A549 (cell line): ENCODE data around the gene SIM2. TPM values are rescaled to one million over a fixed set of nuclear protein-coding genes. Genes with fewer than 3 reads are reported as not detected.

Experiments used
- ATAC-seq, 2 experiments: fragments of 200-7000 bp in 1 of 2; fragments of >200 bp in 1 of 2; cut with Nextera tagmentation in 1 of 2; cut with Tn5 transposase in 1 of 2; 3 replicates each; pipeline versions ENCODE4 v1.8.0 to v1.9.1; 2018 to 2020; ENCODE audit warnings: mild to moderate bottlenecking in 1 of 2, moderate library complexity in 1 of 2
- CTCF ChIA-PET: fragments of 300-600 bp; sonication (Branson Sonifier 250); formaldehyde crosslinking; extraction: SDS; loops from one replicate; lab custom pipeline; 2021; ENCODE audit warnings: antibody characterized with exemption, inconsistent platforms; lab: Yijun Ruan, JAX
- POLR2A ChIA-PET: fragments of 350-600 bp; formaldehyde crosslinking; extraction: SDS; loops from one replicate; lab custom pipeline; 2021; ENCODE audit warnings: antibody characterized with exemption, inconsistent platforms; lab: Yijun Ruan, JAX
- DNase-seq, 2 experiments: peaks; one replicate each; pipeline versions ENCODE4 v3.0.0 to v3.0.0-alpha.2; 2011 to 2016; ENCODE audit warnings: low read depth in 1 of 2, low spot score in 1 of 2
- FAIRE-seq: peaks from 2 replicates; lab custom pipeline; 2011; peaks lifted over from hg19 to GRCh38; lab: Jason Lieb, UNC
- H3K27ac ChIP-seq, 2 experiments: fragments of >200 bp; sonication (Bioruptor Twin); formaldehyde crosslinking; 3 replicates each; pipeline ENCODE4 v1.5.1; 2016 to 2017
- H3K4me1 ChIP-seq: fragments of >200 bp; sonication (Bioruptor Twin); formaldehyde crosslinking; 3 replicates; pipeline ENCODE4 v1.6.1; 2016
- H3K4me2 ChIP-seq: fragments of >200 bp; sonication (Bioruptor Twin); formaldehyde crosslinking; 3 replicates; pipeline ENCODE4 v1.6.1; 2016
- H3K4me3 ChIP-seq: fragments of >200 bp; sonication (Bioruptor Twin); formaldehyde crosslinking; 3 replicates; pipeline ENCODE4 v1.5.1; 2016
- H3K9me3 ChIP-seq: fragments of >200 bp; sonication (Bioruptor Twin); formaldehyde crosslinking; 3 replicates; pipeline ENCODE4 v1.6.1; 2016
- ATOH8 ChIP-seq: fragments of 250-450 bp; sonication (Bioruptor Pico); IDR thresholded peaks from 2 replicates; pipeline ENCODE4 v1.5.0; 2020; ENCODE audit warnings: low read depth, mild to moderate bottlenecking, moderate library complexity
- BHLHE40 ChIP-seq: IDR thresholded peaks from 2 replicates; pipeline ENCODE4 v1.6.1; 2012; ENCODE audit warnings: low read depth, low read length, inconsistent platforms
- CBX2 ChIP-seq: fragments of 200-600 bp; sonication (generic); IDR thresholded peaks from 2 replicates; pipeline ENCODE4 v1.6.1; 2016; ENCODE audit warnings: low read depth, mild to moderate bottlenecking, borderline replicate concordance
- CHD4 ChIP-seq: fragments of 200-600 bp; sonication (generic); IDR thresholded peaks from 2 replicates; pipeline ENCODE4 v1.6.1; 2016; ENCODE audit warnings: antibody characterized with exemption, mild to moderate bottlenecking, borderline replicate concordance
- CTCF ChIP-seq: fragments of >200 bp; sonication (Bioruptor Twin); formaldehyde crosslinking; IDR thresholded peaks from 3 replicates; pipeline ENCODE4 v1.5.1; 2016
- EHF ChIP-seq: fragments of 250-450 bp; sonication (Bioruptor Pico); IDR thresholded peaks from 2 replicates; pipeline ENCODE4 v1.5.0; 2020; ENCODE audit warnings: mild to moderate bottlenecking
- ELK1 ChIP-seq: fragments of 150-350 bp; IDR thresholded peaks from 2 replicates; pipeline ENCODE4 v1.6.1; 2014; ENCODE audit warnings: low read depth, mild to moderate bottlenecking, low read length
- FOSL2 ChIP-seq, 2 experiments: fragments of 450-650 bp in 1 of 2; fragments of >200 bp in 1 of 2; sonication (Bioruptor Twin) in 1 of 2; formaldehyde crosslinking; IDR thresholded peaks; 2 replicates each; pipeline versions ENCODE4 v1.5.0 to v1.6.1; 2016 to 2020; ENCODE audit warnings: mild to moderate bottlenecking in 1 of 2, moderate library complexity in 1 of 2
- HDAC2 ChIP-seq: fragments of 200-600 bp; sonication (generic); IDR thresholded peaks from 2 replicates; pipeline ENCODE4 v1.6.1; 2016
- HES2 ChIP-seq: fragments of >200 bp; sonication (Bioruptor Twin); formaldehyde crosslinking; IDR thresholded peaks from 2 replicates; pipeline ENCODE4 v1.6.1; 2016
- HEYL ChIP-seq: fragments of 250-450 bp; sonication (Bioruptor Pico); IDR thresholded peaks from 2 replicates; pipeline ENCODE4 v1.8.0; 2021; ENCODE audit warnings: mild to moderate bottlenecking, moderate library complexity
- HOXA7 ChIP-seq: fragments of 250-450 bp; sonication (Bioruptor Pico); IDR thresholded peaks from 2 replicates; pipeline ENCODE4 v1.5.0; 2020; ENCODE audit warnings: mild to moderate bottlenecking, moderate library complexity
- MAFK ChIP-seq: fragments of 450-650 bp; IDR thresholded peaks from 2 replicates; pipeline ENCODE4 v1.6.1; 2014; ENCODE audit not compliant: partially characterized antibody
- MAX ChIP-seq: IDR thresholded peaks from 2 replicates; pipeline ENCODE4 v1.6.1; 2012
- PHF8 ChIP-seq: fragments of 200-600 bp; sonication (generic); IDR thresholded peaks from 2 replicates; pipeline ENCODE4 v1.6.1; 2016; ENCODE audit warnings: low read depth, mild to moderate bottlenecking, antibody characterized with exemption, moderate library complexity, borderline replicate concordance
- RCOR1 ChIP-seq: fragments of 150-350 bp; IDR thresholded peaks from 2 replicates; pipeline ENCODE4 v1.6.1; 2014; ENCODE audit warnings: antibody characterized with exemption, low read length, low read depth
- RFX5 ChIP-seq: fragments of 450-650 bp; IDR thresholded peaks from 2 replicates; pipeline ENCODE4 v1.7.1; 2014; ENCODE audit warnings: antibody characterized with exemption, mild to moderate bottlenecking, moderate library complexity
- RNF2 ChIP-seq: fragments of 200-600 bp; sonication (generic); IDR thresholded peaks from 2 replicates; pipeline ENCODE4 v1.6.1; 2016; ENCODE audit warnings: low read depth, mild to moderate bottlenecking, antibody characterized with exemption, moderate library complexity, borderline replicate concordance
- SMC3 ChIP-seq: fragments of >200 bp; sonication (Bioruptor Twin); formaldehyde crosslinking; IDR thresholded peaks from 3 replicates; pipeline ENCODE4 v1.6.1; 2018; ENCODE audit warnings: inconsistent platforms
- SREBF2 ChIP-seq: fragments of 450-650 bp; IDR thresholded peaks from 2 replicates; pipeline ENCODE4 v1.6.1; 2014; ENCODE audit warnings: mild to moderate bottlenecking, moderate library complexity
- TFCP2L1 ChIP-seq: fragments of 250-450 bp; sonication (Bioruptor Pico); IDR thresholded peaks from 2 replicates; pipeline ENCODE4 v1.5.0; 2021; ENCODE audit warnings: mild to moderate bottlenecking
- USF2 ChIP-seq: fragments of 450-650 bp; IDR thresholded peaks from 2 replicates; pipeline ENCODE4 v1.6.1; 2014; ENCODE audit warnings: antibody characterized with exemption
- ZSCAN20 ChIP-seq: fragments of 250-450 bp; sonication (Bioruptor Pico); IDR thresholded peaks from 2 replicates; pipeline ENCODE4 v1.8.0; 2022; ENCODE audit warnings: mild to moderate bottlenecking, moderate library complexity
- WGBS: methylation state at CpG from one replicate; pipeline ENCODE4 v1.1.6; 2017; ENCODE audit errors: missing lambda C conversion rate; 5-methylcytosine and 5-hydroxymethylcytosine counted together
- polyA plus RNA-seq, 4 experiments: library from polyadenylated mRNA; depleted of rRNA in 3 of 4; stranded (reverse); fragments of >200 nt; fragmentation: RNase III in 1 of 4; extraction: RNeasy Plus Mini Kit Qiagen cat#74134 plus additional on column Dnase treatment in 1 of 4; gene quantifications; 2 replicates in 3 of 4; 3 replicates in 1 of 4; pipeline ENCODE4 v1.2.3, GENCODE V29; 2011 to 2017

Gene SIM2
- polyA plus RNA-seq, 2 of the 4 experiments (the other 2 are of a cell fraction) = 12.6 to 13.4 TPM

GRCh38 chr21:36654324-36654723 lies 44.6 kb upstream of the SIM2 start (continued):
- TF ChIP-seq FOSL2 (IDR thresholded peaks at IDR 0.05) (no peak), FOSL2 (CRISPR knock-in tag; IDR thresholded peaks at IDR 0.05) (no peak), TFCP2L1 (CRISPR knock-in tag) (no peak), HDAC2 (no peak), EHF (CRISPR knock-in tag) (no peak), CTCF (no peak), HES2 (no peak)

- 70% methylated on average over 8 of the region's 10 CpGs for WGBS
Observed at GRCh38 chr21:36654796-36655325, 44.1 kb upstream of the SIM2 start.

More at GRCh38 chr21:36654796-36655325, 44.1 kb upstream of the SIM2 start:
- DNase-seq = no peak
- Histone ChIP-seq H3K27ac (no peak overlapping the region), H3K4me3 (no peak overlapping the region), H3K4me2 (no peak overlapping the region), H3K9me3 (no peaks in the 10 kb centered on the region), H3K4me1 (no peaks in the 10 kb centered on the region)
- no peak for TF ChIP-seq ELK1
- TF ChIP-seq ZSCAN20 (CRISPR knock-in tag) = no peak
- no peak for TF ChIP-seq RFX5
- TF ChIP-seq BHLHE40 = no peak
- no peak for TF ChIP-seq PHF8
- TF ChIP-seq FOSL2 (IDR thresholded peaks at IDR 0.05) = no peak
- TF ChIP-seq FOSL2 (CRISPR knock-in tag; IDR thresholded peaks at IDR 0.05) = no peak
- TF ChIP-seq SMC3 = no peak
- no peak for TF ChIP-seq SREBF2
- no peak for TF ChIP-seq MAX
- no peak for TF ChIP-seq CHD4
- TF ChIP-seq ATOH8 (CRISPR knock-in tag) = no peak
- TF ChIP-seq RNF2 = no peak
- no peak for TF ChIP-seq MAFK
- no peak for TF ChIP-seq CBX2
- no peak for TF ChIP-seq USF2
- TF ChIP-seq HOXA7 (CRISPR knock-in tag) = no peak
- TF ChIP-seq RCOR1 = no peak
- no peak for TF ChIP-seq HEYL (CRISPR knock-in tag)
- POLR2A ChIA-PET = no interaction called here
- CTCF ChIA-PET = interaction anchor here (0.7 to 1.8 kb wide), 2 partner anchors 9 to 263 kb away, joined by 3 to 6 read pairs; no protein-coding TSS in a partner anchor
- no peak for FAIRE-seq
- no peak for ATAC-seq
